ENCODE results near the gene BUB3.
A peak's percentile ranks its signal among the peaks of the same experiment; 100 is the strongest.

Gene BUB3

GRCh38 chr10:123141791-123142700 is 12.2 kb upstream of the BUB3 start:
- DNase-seq: no peak

DNA sequence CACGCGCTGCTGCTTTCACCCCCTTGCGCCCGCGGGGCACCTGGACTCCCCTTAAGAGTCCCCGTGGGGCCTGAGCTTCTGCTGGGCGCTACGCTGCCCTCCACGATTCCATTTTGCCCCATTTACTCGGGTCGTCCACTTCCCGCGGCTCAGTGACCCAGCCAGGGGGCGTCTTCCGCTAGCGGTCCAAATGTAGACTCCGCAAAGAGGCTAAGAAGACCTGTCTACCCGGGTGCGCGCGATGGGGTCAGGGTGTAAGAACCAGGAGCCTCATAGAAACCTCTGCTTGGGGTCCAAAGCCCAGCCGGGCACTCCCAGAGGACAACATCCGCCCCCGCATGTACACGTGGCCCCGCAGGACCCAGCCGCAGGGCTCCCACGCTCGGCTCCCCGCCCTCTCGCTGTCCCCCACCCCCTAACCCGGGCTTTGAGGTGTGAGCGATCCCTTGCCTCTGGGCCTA is 11.5 kb upstream of the BUB3 start:
- DNase-seq: peak; percentile 23

DNA sequence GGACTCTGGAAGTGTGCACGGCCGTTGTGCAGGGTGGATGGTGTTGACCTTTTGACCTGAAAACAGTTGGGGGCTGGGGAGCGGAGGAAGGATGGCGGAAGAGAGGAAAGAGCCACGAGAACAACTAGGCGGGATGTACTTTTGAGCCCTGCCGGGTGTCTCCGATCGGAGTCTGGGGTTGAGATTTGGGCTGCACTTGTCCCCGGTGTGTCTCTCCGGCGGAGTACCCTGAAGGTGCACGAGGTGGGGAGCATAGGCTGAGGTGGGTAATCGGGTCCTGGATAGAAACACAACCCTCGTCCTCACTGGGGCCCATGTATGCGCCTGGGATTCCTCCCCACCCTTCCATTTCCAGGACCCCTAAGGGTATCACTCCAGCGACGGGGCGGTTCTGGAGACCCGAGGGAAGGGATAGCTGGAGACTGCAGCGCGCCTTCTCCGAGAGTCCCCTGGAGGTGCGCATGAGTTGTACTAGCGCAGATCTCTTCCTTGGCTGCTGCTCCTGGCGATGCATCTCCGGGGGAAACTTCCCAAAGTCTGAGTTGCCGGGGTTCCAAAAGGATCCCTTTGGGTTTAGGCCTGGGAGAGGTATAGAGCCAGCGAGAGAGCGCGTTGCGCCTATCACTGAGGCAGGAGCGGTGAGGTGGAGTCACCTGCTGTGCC is 10.9 kb upstream of the BUB3 start:
- DNase-seq: peak; percentile 20

- no peak for DNase-seq
Measured at GRCh38 chr10:123143825-123144168, 10.4 kb upstream of the BUB3 start.

DNA sequence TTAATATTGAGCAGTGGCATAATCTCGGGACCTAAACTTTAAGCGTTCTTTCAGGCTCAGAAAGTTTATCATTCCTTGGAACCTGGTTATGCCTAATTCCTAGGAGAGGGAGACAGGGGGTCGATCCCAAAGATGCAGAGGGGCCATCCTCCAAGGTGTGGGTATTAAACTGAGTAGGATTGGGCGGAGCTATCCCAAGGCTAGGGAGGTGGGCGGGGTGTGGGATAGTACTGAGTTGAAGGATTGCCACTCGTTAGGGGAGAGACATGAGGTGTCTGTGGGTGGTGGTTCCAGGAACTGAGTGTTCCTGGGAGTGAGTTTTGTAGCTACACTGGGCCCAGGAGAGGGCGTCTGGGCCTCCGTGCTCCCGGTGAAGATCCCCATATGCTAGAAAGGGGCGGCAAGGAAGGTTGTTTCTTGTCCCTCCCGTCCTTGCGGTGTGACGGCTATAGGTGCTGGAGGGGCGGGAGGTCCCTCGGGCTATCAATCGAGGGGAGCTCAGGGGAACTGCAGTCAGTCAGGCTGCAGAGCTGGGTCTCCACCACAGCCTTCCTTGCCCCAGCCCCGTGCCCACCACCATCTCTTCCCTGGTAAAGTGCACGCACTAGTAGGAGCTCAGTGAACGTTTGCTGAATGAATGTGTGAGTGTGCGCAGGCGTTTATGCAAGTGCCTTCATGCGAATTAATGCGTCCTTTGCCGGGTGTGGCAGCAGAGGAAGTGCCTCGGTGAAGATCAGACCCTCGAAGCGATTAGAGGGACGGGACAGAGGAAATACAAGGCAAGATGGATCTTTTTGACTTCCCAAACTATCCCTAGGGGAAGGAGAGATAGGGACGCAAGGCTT is 9.3 kb upstream of the BUB3 start:
- no peak for DNase-seq

DNA sequence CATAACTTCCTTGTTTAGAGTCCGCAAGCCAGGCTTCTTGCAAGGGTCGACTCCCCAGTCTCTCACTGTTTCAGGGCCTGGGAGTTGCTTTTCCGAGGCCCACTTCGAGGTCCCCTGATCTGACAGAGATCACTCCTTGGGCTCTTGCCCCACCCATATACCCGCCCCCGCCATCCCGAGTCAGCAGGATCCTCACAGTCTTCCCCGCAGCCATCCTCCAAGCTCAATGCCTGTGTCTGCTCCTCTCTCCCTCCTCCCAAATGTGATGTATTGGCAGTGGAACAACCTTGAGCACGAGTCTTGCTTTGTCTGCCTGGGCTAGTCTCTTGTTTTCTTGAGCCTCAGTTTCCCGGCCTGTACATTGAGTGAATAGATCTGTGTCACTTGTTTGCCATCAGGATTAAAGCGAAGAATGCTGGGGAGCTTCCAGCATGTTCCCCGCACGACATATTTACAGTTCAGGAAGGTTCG is 8.6 kb upstream of the BUB3 start:
- DNase-seq: no peak

- no peak for DNase-seq
Measured at GRCh38 chr10:123146013-123146893, 7.9 kb upstream of the BUB3 start.

- DNase-seq: no peak
Measured at GRCh38 chr10:123146894-123147634, 7.1 kb upstream of the BUB3 start.

DNA sequence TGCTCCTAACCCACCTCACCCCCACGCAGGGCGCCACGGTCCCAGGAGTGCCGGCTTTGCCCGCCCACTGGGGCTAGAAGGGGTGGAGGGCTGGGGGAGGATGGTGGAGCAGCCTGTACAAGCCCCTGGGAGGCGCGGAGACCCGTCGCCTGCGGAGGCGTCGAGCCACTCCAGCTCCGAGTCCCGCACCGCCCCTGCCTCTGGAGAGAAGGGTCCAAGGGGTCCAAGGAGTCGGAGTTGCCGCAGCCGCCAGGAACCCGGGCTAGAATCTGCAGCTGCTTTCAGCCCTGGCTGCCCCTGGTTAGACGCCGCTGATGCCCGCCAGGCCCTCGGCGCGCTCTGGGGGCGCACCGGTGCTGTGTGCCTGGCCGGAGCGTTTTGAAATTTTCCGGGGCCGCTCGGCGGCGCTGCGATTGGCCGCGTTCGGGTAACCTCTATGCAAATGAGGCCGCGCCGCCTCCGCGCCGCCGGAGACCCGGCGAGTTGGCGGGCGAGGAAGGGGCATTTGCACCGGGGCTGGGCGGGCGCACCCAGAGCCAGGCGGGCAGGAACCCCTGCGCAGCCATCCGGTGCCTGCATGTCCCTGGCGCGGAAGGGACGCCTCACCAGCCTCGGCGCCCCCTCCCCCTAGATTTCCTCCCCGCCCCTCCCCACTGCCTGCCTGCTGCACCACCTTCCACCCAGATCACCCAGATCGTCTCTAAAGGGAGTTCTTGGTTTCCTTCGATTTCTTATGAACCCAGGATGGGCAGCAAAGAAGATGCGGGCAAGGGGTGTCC is 6.4 kb upstream of the BUB3 start, which contains the start of gene HMX2:
Gene HMX2, plus strand, starts transcription at position 502 of the 779 bp plus-strand sequence. Its CDS starts 243 bp downstream, at position 745.
- peak; percentile 57 for DNase-seq

GRCh38 chr10:123148414-123149161 is 5.6 kb upstream of the BUB3 start:
- no peak for DNase-seq

- DNase-seq: no peak
Measured at GRCh38 chr10:123149162-123149567, 5.0 kb upstream of the BUB3 start.

- peak; percentile 69 for DNase-seq
Measured at GRCh38 chr10:123149568-123150270, 4.5 kb upstream of the BUB3 start.

GRCh38 chr10:123150271-123150985 is 3.8 kb upstream of the BUB3 start:
- DNase-seq: no peak

GRCh38 chr10:123150986-123151736 is 3.0 kb upstream of the BUB3 start:
- DNase-seq: peak; percentile 49

DNA sequence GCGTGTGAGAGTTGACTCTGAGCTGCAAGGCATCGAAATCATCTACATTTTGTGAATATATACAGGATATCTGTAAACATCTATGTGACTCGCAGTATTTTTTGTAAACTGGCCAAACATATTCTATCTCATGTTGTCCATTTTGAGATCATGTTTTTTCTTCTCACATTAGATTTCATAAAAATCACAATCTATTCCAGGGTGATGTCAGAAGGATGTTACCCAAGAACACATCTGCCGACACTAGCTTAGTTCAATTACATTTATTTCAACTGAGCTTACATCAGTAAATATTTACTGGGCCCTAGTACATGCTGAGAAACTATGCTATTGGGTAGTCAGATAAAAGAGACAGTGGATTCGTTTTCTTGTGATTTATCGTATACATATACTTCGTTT is 2.5 kb upstream of the BUB3 start:
- DNase-seq: no peak

DNA sequence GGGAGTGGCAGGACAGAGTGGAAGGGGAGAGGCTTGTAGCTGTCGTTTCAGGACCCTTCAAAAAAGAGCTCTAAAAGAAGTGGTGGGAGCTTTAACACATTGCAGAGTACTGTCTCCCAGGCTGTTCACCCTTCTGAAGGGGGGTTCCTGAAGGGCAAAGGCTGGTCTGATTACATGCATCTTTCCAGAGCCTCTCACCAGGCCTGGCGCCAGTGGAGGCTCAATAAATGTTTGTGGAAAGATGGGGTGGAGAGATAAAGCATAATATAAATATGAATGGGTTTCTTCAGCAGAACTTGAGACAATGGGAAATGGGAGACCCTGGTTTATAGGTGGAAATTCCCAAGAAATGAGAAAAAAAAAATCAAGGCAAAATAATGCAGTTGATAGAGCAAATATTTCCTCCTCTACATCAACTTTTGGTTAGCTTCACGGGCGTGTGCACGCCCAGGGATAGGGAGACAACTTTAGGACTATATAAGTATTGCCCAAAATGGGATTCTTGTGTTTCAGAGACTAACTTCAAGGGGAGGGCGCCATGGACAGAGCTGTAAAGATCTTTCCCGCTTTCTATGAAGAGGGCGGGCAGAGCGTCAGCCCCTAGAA is 613 bp upstream of the BUB3 start:
- no peak for DNase-seq
